COLO668 (cell line): ENCODE measurements around the gene ITGAV.

Source experiments
- DNase-seq: peaks from one replicate; lab custom pipeline; 2025; ENCODE audit not compliant: unreplicated experiment; lab: John Stamatoyannopoulos, UW

ITGAV gene

GRCh38 chr2:186659383-186659782 lies 69.5 kb downstream of the ITGAV start:
- DNase-seq = no peak

GRCh38 chr2:186664385-186665043 lies 74.7 kb downstream of the ITGAV start:
- DNase-seq = no peak

GRCh38 chr2:186669146-186669545 lies 79.3 kb downstream of the ITGAV start:
- no peak for DNase-seq

- DNase-seq = no peak
Measured at GRCh38 chr2:186670831-186671230, 81.0 kb downstream of the ITGAV start.

- DNase-seq = no peak
Measured at GRCh38 chr2:186675380-186675779, 85.5 kb downstream of the ITGAV start.

GRCh38 chr2:186683341-186683740 lies 93.5 kb downstream of the ITGAV start:
- DNase-seq = no peak

GRCh38 chr2:186687807-186688211 lies 98.0 kb downstream of the ITGAV start:
- no peak for DNase-seq

GRCh38 chr2:186688813-186689212 lies 99.0 kb downstream of the ITGAV start:
- no peak for DNase-seq

GRCh38 chr2:186690786-186691185 lies 100.9 kb downstream of the ITGAV start:
- DNase-seq = no peak

- DNase-seq = no peak
Measured at GRCh38 chr2:186691231-186691630, 101.4 kb downstream of the ITGAV start.

- no peak for DNase-seq
Measured at GRCh38 chr2:186691900-186692299, 102.0 kb downstream of the ITGAV start.

GRCh38 chr2:186693446-186693832 lies 103.6 kb downstream of the ITGAV start:
- DNase-seq = no peak

- DNase-seq = peak; percentile 7
Measured at GRCh38 chr2:186695081-186695756, 105.4 kb downstream of the ITGAV start.

GRCh38 chr2:186696290-186696689 lies 106.4 kb downstream of the ITGAV start:
- no peak for DNase-seq

GRCh38 chr2:186696804-186697203 lies 106.9 kb downstream of the ITGAV start:
- DNase-seq = no peak

GRCh38 chr2:186697536-186697935 lies 107.7 kb downstream of the ITGAV start:
- no peak for DNase-seq

GRCh38 chr2:186699742-186700141 lies 109.9 kb downstream of the ITGAV start:
- DNase-seq = no peak

- no peak for DNase-seq
Measured at GRCh38 chr2:186702006-186702405, 112.2 kb downstream of the ITGAV start.

- no peak for DNase-seq
Measured at GRCh38 chr2:186702501-186702900, 112.6 kb downstream of the ITGAV start.

GRCh38 chr2:186704897-186705296 lies 115.0 kb downstream of the ITGAV start:
- DNase-seq = no peak

- DNase-seq = no peak
Measured at GRCh38 chr2:186709529-186710450, 119.9 kb downstream of the ITGAV start.

- DNase-seq = no peak
Measured at GRCh38 chr2:186713691-186714090, 123.8 kb downstream of the ITGAV start.
